Measurements from ENCODE around the gene KPNA2. TPM values are rescaled to one million over a fixed set of nuclear protein-coding genes. Genes with fewer than 3 reads are reported as not detected.

KPNA2 gene
- total RNA-seq, 1 donor from 2014 or later: 104 TPM

Other genes with a start within 250 kb of the KPNA2 start
- 115 TPM for gene BPTF, start 210.2 kb upstream of the KPNA2 start, total RNA-seq (ENCODE audit: unreplicated experiment)
- gene C17orf58, start 39.3 kb upstream of the KPNA2 start, total RNA-seq (ENCODE audit: unreplicated experiment): 6.7 TPM
- 70.3 TPM for gene AMZ2, start 212.3 kb downstream of the KPNA2 start, total RNA-seq (ENCODE audit: unreplicated experiment)